Measurements from ENCODE around the gene TIGD6. TPM values are rescaled to one million over a fixed set of nuclear protein-coding genes. Genes with fewer than 3 reads are reported as not detected.
A peak's percentile ranks its signal among the peaks of the same experiment; 100 is the strongest.

TIGD6 gene
- total and polyA plus RNA-seq, 9 of the 15 experiments (the other 6 are each of a cell fraction or from before 2014, with no cell fraction given), result 1.8 to 6.3 (median 3.9) TPM

DNA sequence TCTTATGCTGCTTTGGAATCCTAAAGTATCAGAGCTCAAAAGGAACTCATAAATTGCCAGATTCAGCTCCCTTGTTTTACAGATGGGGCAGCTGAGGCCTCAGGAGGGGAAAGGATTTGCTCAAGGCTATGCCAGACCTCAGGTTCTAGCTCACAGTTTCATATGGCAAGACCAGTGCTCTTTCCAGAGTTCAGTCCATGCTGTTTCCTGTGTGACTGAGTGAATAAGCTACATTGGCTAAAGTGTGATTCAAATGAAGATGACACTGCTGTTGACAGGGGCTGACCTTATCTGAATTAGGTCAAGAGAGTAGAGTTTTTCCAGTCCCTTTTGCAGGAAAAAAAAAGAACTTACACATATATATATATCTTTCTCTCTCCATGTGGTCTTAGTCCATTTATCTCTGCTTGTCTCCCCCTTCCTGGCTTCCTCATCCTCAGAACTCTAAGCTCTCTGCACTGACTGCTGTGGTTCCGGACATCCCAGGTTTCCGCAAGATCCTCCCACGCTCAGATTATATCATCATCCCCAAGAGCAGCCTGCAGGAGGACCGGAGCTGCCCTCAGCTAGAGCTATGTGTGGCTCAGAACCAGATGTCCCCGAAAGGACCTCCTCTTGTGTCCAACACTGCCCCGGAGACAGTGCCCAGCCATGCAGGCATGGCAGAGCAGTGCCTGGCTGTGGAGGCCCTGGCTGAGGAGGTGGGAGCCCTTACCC, 9.4 kb upstream of the TIGD6 start:
- no peak overlapping the region for H3K4me2 ChIP-seq (ENCODE audit: insufficient read depth, low read length)
- POLR2A ChIA-PET, result interaction anchor here (0.5 to 1.5 kb wide), 5 partner anchors 9 to 178 kb away, joined by 3 to 4 read pairs (median 3); partner anchors contain the start of genes HMGXB3 and TIGD6
- intact Hi-C loops (cut with micrococcal nuclease), result no loop called here
- peak; percentile 62 for TF ChIP-seq EGR1 (conservative IDR thresholded peaks at IDR 0.05)
- no peak for TF ChIP-seq HOXB6 (CRISPR knock-in tag; IDR thresholded peaks at IDR 0.05; ENCODE audit: borderline replicate concordance)
- TF ChIP-seq, protein P1, sequence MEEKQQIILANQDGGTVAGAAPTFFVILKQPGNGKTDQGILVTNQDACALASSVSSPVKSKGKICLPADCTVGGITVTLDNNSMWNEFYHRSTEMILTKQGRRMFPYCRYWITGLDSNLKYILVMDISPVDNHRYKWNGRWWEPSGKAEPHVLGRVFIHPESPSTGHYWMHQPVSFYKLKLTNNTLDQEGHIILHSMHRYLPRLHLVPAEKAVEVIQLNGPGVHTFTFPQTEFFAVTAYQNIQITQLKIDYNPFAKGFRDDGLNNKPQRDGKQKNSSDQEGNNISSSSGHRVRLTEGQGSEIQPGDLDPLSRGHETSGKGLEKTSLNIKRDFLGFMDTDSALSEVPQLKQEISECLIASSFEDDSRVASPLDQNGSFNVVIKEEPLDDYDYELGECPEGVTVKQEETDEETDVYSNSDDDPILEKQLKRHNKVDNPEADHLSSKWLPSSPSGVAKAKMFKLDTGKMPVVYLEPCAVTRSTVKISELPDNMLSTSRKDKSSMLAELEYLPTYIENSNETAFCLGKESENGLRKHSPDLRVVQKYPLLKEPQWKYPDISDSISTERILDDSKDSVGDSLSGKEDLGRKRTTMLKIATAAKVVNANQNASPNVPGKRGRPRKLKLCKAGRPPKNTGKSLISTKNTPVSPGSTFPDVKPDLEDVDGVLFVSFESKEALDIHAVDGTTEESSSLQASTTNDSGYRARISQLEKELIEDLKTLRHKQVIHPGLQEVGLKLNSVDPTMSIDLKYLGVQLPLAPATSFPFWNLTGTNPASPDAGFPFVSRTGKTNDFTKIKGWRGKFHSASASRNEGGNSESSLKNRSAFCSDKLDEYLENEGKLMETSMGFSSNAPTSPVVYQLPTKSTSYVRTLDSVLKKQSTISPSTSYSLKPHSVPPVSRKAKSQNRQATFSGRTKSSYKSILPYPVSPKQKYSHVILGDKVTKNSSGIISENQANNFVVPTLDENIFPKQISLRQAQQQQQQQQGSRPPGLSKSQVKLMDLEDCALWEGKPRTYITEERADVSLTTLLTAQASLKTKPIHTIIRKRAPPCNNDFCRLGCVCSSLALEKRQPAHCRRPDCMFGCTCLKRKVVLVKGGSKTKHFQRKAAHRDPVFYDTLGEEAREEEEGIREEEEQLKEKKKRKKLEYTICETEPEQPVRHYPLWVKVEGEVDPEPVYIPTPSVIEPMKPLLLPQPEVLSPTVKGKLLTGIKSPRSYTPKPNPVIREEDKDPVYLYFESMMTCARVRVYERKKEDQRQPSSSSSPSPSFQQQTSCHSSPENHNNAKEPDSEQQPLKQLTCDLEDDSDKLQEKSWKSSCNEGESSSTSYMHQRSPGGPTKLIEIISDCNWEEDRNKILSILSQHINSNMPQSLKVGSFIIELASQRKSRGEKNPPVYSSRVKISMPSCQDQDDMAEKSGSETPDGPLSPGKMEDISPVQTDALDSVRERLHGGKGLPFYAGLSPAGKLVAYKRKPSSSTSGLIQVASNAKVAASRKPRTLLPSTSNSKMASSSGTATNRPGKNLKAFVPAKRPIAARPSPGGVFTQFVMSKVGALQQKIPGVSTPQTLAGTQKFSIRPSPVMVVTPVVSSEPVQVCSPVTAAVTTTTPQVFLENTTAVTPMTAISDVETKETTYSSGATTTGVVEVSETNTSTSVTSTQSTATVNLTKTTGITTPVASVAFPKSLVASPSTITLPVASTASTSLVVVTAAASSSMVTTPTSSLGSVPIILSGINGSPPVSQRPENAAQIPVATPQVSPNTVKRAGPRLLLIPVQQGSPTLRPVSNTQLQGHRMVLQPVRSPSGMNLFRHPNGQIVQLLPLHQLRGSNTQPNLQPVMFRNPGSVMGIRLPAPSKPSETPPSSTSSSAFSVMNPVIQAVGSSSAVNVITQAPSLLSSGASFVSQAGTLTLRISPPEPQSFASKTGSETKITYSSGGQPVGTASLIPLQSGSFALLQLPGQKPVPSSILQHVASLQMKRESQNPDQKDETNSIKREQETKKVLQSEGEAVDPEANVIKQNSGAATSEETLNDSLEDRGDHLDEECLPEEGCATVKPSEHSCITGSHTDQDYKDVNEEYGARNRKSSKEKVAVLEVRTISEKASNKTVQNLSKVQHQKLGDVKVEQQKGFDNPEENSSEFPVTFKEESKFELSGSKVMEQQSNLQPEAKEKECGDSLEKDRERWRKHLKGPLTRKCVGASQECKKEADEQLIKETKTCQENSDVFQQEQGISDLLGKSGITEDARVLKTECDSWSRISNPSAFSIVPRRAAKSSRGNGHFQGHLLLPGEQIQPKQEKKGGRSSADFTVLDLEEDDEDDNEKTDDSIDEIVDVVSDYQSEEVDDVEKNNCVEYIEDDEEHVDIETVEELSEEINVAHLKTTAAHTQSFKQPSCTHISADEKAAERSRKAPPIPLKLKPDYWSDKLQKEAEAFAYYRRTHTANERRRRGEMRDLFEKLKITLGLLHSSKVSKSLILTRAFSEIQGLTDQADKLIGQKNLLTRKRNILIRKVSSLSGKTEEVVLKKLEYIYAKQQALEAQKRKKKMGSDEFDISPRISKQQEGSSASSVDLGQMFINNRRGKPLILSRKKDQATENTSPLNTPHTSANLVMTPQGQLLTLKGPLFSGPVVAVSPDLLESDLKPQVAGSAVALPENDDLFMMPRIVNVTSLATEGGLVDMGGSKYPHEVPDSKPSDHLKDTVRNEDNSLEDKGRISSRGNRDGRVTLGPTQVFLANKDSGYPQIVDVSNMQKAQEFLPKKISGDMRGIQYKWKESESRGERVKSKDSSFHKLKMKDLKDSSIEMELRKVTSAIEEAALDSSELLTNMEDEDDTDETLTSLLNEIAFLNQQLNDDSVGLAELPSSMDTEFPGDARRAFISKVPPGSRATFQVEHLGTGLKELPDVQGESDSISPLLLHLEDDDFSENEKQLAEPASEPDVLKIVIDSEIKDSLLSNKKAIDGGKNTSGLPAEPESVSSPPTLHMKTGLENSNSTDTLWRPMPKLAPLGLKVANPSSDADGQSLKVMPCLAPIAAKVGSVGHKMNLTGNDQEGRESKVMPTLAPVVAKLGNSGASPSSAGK (IDR thresholded peaks at IDR 0.05), result no peak
- TF ChIP-seq HNRNPUL1 (IDR thresholded peaks at IDR 0.05; ENCODE audit: low read length), result no peak
- TF ChIP-seq, protein P2, sequence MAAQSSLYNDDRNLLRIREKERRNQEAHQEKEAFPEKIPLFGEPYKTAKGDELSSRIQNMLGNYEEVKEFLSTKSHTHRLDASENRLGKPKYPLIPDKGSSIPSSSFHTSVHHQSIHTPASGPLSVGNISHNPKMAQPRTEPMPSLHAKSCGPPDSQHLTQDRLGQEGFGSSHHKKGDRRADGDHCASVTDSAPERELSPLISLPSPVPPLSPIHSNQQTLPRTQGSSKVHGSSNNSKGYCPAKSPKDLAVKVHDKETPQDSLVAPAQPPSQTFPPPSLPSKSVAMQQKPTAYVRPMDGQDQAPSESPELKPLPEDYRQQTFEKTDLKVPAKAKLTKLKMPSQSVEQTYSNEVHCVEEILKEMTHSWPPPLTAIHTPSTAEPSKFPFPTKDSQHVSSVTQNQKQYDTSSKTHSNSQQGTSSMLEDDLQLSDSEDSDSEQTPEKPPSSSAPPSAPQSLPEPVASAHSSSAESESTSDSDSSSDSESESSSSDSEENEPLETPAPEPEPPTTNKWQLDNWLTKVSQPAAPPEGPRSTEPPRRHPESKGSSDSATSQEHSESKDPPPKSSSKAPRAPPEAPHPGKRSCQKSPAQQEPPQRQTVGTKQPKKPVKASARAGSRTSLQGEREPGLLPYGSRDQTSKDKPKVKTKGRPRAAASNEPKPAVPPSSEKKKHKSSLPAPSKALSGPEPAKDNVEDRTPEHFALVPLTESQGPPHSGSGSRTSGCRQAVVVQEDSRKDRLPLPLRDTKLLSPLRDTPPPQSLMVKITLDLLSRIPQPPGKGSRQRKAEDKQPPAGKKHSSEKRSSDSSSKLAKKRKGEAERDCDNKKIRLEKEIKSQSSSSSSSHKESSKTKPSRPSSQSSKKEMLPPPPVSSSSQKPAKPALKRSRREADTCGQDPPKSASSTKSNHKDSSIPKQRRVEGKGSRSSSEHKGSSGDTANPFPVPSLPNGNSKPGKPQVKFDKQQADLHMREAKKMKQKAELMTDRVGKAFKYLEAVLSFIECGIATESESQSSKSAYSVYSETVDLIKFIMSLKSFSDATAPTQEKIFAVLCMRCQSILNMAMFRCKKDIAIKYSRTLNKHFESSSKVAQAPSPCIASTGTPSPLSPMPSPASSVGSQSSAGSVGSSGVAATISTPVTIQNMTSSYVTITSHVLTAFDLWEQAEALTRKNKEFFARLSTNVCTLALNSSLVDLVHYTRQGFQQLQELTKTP (IDR thresholded peaks at IDR 0.05; ENCODE audit: low read depth in 1 of 2, partially characterized antibody in 2 of 2), result no peak

More for the DNA sequence above, 9.4 kb upstream of the TIGD6 start:
- Histone ChIP-seq H3K27me3 (ENCODE audit: control insufficient read depth in 2 of 2, insufficient read depth in 2 of 2, low read length in 2 of 2) (no peaks in the 10 kb centered on the region), H3K36me3 (ENCODE audit: control insufficient read depth, insufficient read depth, low read length) (peaks cover 99% of the 10 kb centered on the region), H3K9me3 (replicated peaks; ENCODE audit: control insufficient read depth, insufficient read depth, low read depth, low read length) (no peaks in the 10 kb centered on the region; the same call in 1 of the 2 replicates), H3K9me1 (ENCODE audit: control insufficient read depth, insufficient read depth, low read length) (no peaks in the 10 kb centered on the region), H3K79me2 (ENCODE audit: control insufficient read depth, insufficient read depth, low read length) (peaks cover 21% of the 10 kb centered on the region), H3K4me1 (replicated peaks in 1 of 2; ENCODE audit: control insufficient read depth in 2 of 2, insufficient read depth in 2 of 2, low read length in 2 of 2) (peaks cover 0 to 8% of the 10 kb centered on the region in 2 experiments; a peak in 2 of 5 replicates), H2AFZ (ENCODE audit: low read depth, low read length) (no peak overlapping the region), H3K9ac (ENCODE audit: insufficient read depth in 1 of 2, low read depth in 2 of 2, low read length in 2 of 2) (no peak overlapping the region), H3K27ac (ENCODE audit: extremely low read depth, low read depth, low read length) (no peak overlapping the region; the same call in 2 of the 3 replicates), H3K4me3 (no peak overlapping the region), H4K20me1 (replicated peaks; ENCODE audit: control insufficient read depth, insufficient read depth, low read length) (peaks cover 15% of the 10 kb centered on the region; the same call in 1 of the 2 replicates)
- DNase-seq (ENCODE audit: extremely low read depth in 1 of 4, low spot score in 3 of 4) (peak in 2 of 4 experiments; percentile 27 to 36), FAIRE-seq (no peak), ATAC-seq (peak; percentile 53; the same call in 2 of the 3 replicates)
- no TSS peak for BruUV-seq (replicated peaks)
- 74% methylated on average over 6 of the region's 6 CpGs for WGBS (ENCODE audit: insufficient coverage, low coverage, missing lambda C conversion rate)
- CTCF ChIA-PET (ENCODE audit: low intra/inter-chr PET ratio), result no interaction called here
- in situ Hi-C loops (cut with MboI), result no loop called here
